Measurements from ENCODE around the gene IL13. TPM values are rescaled to one million over a fixed set of nuclear protein-coding genes. Genes with fewer than 3 reads are reported as not detected.

Gene IL13
- total RNA-seq, 1 donor from 2014 or later: not detected

DNA sequence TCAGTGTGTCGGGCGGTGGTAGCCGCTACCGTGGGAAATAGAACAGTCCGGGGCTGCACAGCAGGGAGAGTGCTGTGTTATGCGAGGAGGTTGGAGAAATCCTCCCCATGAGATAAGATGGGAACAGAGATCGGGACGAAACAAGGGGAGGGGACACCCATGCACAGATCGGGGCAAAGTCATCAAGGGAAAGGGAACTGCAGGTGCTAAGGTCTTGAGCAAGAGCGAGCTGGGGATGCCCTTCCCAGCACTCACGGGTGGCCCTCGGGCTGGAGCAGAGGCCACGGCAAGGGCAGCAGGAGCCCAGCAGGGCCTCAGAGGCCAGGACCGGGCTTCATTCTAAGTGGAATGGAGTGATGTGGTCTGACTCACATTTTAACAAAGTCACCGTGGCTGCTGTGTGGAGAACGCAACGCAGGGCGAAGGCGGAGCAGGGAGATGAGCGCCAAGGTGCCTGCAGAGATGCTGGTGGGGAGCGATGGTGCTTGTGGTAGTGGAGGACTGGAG, 7.7 kb downstream of the IL13 start:
- H3K27me3 Mint-ChIP-seq (ENCODE audit: low read depth): no peaks in the 10 kb centered on the region
- DNase-seq (ENCODE audit: low read depth, low spot score): no peak
- no peak overlapping the region for H3K4me3 Mint-ChIP-seq
- no peaks in the 10 kb centered on the region for H3K36me3 Mint-ChIP-seq (ENCODE audit: low read depth)
- H3K9me3 Mint-ChIP-seq: no peaks in the 10 kb centered on the region
- H3K27ac Mint-ChIP-seq (ENCODE audit: unreplicated experiment): no peak overlapping the region
- TF ChIP-seq, protein P1, sequence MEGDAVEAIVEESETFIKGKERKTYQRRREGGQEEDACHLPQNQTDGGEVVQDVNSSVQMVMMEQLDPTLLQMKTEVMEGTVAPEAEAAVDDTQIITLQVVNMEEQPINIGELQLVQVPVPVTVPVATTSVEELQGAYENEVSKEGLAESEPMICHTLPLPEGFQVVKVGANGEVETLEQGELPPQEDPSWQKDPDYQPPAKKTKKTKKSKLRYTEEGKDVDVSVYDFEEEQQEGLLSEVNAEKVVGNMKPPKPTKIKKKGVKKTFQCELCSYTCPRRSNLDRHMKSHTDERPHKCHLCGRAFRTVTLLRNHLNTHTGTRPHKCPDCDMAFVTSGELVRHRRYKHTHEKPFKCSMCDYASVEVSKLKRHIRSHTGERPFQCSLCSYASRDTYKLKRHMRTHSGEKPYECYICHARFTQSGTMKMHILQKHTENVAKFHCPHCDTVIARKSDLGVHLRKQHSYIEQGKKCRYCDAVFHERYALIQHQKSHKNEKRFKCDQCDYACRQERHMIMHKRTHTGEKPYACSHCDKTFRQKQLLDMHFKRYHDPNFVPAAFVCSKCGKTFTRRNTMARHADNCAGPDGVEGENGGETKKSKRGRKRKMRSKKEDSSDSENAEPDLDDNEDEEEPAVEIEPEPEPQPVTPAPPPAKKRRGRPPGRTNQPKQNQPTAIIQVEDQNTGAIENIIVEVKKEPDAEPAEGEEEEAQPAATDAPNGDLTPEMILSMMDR (conservative IDR thresholded peaks at IDR 0.05): no peak
- peaks cover 40% of the 10 kb centered on the region for H3K4me1 Mint-ChIP-seq

DNA sequence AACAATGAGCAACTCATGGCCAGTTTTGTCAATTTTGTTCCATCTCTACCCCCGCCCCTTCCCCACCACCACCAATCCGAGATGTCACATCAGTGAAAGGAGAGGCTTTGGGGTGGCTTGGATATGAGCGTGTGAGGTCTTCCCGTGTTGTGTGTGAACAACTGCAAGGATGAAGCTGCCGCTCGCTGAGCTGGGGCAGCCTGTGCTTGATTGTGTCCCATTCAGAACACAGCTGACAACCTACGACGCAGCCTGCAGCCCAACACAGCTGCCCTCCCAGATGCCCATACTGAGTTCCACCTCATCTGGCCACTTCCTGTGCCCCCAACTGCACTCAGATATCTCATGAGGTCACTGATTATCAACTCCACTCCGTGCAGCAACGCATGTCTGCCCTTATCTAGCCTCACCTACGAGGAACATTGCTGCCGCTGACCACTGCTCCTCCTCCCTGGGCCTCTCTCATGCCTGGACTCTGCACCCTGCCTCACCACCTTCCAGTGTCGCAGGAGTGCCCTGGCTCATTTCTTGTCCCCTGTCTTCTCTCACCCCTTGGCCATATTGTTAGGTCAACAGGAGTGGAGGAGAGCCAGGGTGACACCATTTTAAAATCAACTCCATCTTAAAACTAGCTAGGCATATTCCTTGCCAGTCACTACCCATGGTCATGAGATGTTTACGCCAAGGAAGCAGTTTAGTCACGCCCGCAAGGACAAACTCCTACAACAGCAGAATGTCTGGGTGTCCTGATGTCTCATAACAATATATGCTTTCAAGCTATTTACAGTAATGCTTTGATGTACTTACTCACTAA, 8.5 kb downstream of the IL13 start:
- H3K27ac Mint-ChIP-seq (ENCODE audit: unreplicated experiment): no peak overlapping the region
- peaks cover 3% of the 10 kb centered on the region for H3K9me3 Mint-ChIP-seq
- H3K27me3 Mint-ChIP-seq (ENCODE audit: low read depth): no peaks in the 10 kb centered on the region
- no peak overlapping the region for H3K4me3 Mint-ChIP-seq
- no peak for DNase-seq (ENCODE audit: low read depth, low spot score)
- peaks cover 36% of the 10 kb centered on the region for H3K4me1 Mint-ChIP-seq
- TF ChIP-seq, protein P1 (conservative IDR thresholded peaks at IDR 0.05): no peak
- no peaks in the 10 kb centered on the region for H3K36me3 Mint-ChIP-seq (ENCODE audit: low read depth)

DNA sequence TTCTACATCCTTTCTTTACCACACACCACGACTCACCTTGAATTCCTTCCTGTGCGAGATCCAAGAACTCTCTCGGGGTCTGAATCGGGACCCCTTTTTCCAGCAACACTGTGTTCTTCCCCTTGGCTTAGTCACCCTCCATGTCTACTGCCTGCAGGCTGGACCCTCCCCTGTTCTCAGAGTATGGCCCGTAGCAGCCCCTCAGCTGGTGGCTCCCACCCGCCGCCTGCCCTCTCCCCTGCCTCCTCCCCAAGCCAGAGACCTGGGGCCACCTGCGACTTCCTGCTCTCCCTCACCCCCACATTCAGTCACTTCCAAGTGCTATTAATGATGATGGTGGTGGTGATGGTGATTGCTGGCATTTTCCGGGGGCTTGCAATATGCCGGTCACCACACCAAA, 9.3 kb downstream of the IL13 start:
- TF ChIP-seq, protein P1 (conservative IDR thresholded peaks at IDR 0.05): no peak
- no peaks in the 10 kb centered on the region for H3K36me3 Mint-ChIP-seq (ENCODE audit: low read depth)
- peaks cover 36% of the 10 kb centered on the region for H3K4me1 Mint-ChIP-seq
- peaks cover 3% of the 10 kb centered on the region for H3K9me3 Mint-ChIP-seq
- DNase-seq (ENCODE audit: low read depth, low spot score): no peak
- no peak overlapping the region for H3K4me3 Mint-ChIP-seq
- H3K27ac Mint-ChIP-seq (ENCODE audit: unreplicated experiment): no peak overlapping the region
- H3K27me3 Mint-ChIP-seq (ENCODE audit: low read depth): no peaks in the 10 kb centered on the region

DNA sequence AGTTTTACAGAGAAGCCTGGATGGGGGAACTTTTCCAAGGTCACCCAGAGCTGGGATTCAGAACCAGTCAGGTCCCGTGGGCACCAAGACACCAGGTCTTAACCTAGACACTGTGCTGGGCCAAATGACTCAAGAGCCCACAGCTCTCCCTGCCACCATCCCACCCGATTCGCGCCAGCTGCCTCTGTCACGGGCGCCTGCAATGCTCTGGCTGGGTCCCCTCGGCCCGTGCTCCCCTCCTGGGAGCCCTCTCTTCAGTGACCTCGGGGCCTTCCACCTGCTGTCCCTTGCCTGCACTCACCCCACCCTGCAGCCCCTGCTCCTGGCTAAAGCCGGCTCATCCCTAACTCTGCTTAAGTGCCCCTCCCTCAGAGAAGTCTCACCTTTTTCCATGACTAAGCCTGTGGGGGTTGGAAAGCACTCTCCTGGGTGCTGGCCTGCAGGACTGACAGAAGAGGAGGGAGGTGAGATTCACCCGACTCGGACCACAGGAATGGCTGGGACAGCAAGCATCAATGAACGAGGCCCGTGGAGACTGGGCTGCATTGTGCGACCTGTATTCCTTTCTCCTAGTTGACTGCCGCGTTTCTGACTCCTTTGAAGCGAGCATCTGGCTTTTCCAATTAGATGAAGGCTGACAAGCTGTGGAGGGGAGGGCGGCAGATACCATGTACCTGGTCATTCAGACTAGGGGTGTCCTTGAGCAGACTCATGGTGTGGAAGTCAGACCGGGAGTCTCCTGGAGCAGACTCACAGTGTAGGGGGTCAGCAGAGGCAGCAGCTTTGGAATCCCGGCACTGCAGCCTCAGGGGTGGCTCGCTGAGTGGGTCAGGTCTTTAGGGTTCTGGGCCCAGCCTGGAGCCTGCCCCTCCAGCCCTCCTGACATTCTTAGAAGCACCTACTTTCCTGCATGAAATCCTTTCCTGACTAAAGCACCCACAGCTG, 10.1 kb downstream of the IL13 start:
- no peak for DNase-seq (ENCODE audit: low read depth, low spot score)
- Mint-ChIP-seq H3K27me3 (ENCODE audit: low read depth) (no peaks in the 10 kb centered on the region), H3K4me1 (peaks cover 31% of the 10 kb centered on the region), H3K4me3 (no peak overlapping the region), H3K9me3 (peaks cover 3% of the 10 kb centered on the region), H3K27ac (ENCODE audit: unreplicated experiment) (no peak overlapping the region), H3K36me3 (ENCODE audit: low read depth) (no peaks in the 10 kb centered on the region)
- TF ChIP-seq, protein P1 (conservative IDR thresholded peaks at IDR 0.05): no peak

DNA sequence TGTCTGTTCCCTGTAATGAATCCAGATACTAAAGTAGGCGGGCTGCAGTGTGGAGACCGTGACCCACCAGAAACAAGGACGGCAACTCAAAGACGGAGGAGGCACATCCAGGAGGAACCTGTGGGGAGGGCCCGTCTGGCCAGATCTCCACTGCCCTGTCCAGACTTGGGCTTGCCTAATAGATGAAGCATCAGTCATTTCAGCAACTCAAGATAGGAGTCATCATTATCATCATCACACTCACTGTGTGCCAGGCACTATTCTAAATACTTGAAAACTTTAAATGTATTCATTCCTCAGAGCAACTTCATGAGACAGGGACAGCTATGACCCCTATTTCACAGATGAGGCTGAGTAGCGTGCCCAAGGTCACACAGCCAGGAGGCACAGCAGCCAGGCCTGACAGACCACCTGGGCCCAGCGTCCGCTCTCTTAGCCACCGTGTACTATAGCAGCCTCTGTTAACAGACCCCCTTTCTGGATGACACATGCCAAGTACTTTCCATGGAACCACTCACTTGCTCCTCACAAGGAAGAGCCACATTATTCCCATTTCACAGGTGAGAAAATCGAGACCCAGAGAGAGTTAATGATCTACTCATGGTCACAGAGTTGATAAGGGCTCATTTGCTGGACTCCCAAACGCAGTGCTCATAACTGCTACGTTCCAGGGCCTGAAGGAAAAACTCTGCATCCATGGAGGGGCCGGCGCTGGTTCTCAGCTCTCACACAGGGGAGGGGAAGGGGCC, 10.9 kb downstream of the IL13 start:
- H3K27ac Mint-ChIP-seq (ENCODE audit: unreplicated experiment): no peak overlapping the region
- H3K9me3 Mint-ChIP-seq: peaks cover 3% of the 10 kb centered on the region
- no peak for DNase-seq (ENCODE audit: low read depth, low spot score)
- TF ChIP-seq, protein P1 (conservative IDR thresholded peaks at IDR 0.05): no peak
- no peaks in the 10 kb centered on the region for H3K36me3 Mint-ChIP-seq (ENCODE audit: low read depth)
- H3K27me3 Mint-ChIP-seq (ENCODE audit: low read depth): no peaks in the 10 kb centered on the region
- no peak overlapping the region for H3K4me3 Mint-ChIP-seq
- H3K4me1 Mint-ChIP-seq: peaks cover 25% of the 10 kb centered on the region

All from neural crest cell (in vitro differentiated cells).